Panc1 (cell line): ENCODE results near the gene ZNF99.

Source experiments
- CTCF ChIP-seq: fragments of 450-650 bp; IDR thresholded peaks from 2 replicates; pipeline ENCODE4 v1.5.1; 2017; ENCODE audit warnings: mild to moderate bottlenecking
- POLR2AphosphoS5 ChIP-seq: IDR thresholded peaks from 2 replicates; pipeline ENCODE4 v1.6.1; 2012; ENCODE audit warnings: mild to moderate bottlenecking, low read depth, low read length, moderate library complexity
- TCF7L2 ChIP-seq: IDR thresholded peaks from 2 replicates; pipeline ENCODE4 v1.6.1; 2011; ENCODE audit warnings: mild to moderate bottlenecking, low read depth, low read length, inconsistent platforms

GRCh38 chr19:22807061-22807835 lies 23.3 kb upstream of the ZNF99 start:
- no peak for TF ChIP-seq POLR2AphosphoS5
- no peak for TF ChIP-seq CTCF
- TF ChIP-seq TCF7L2 = no peak
